K562 (cell line): ENCODE data around the gene ADAR. TPM values are rescaled to one million over a fixed set of nuclear protein-coding genes. Genes with fewer than 3 reads are reported as not detected.

Experiments
- BRD9 ChIP-seq: fragments of 450-650 bp; IDR thresholded peaks from 2 replicates; pipeline ENCODE4 v1.6.1; 2018; ENCODE audit warnings: low read depth; ENCODE audit not compliant: partially characterized antibody
- CHD4 ChIP-seq: fragments of 200-600 bp; sonication (generic); IDR thresholded peaks from 3 replicates; pipeline ENCODE4 v1.6.1; 2012; ENCODE audit warnings: low read depth, mild to moderate bottlenecking, mixed read lengths, low read length, inconsistent platforms; ENCODE audit not compliant: insufficient read depth, insufficient replicate concordance, poor library complexity, severe bottlenecking
- ETV5 ChIP-seq: sonication (generic); formaldehyde crosslinking; IDR thresholded peaks from 2 replicates; pipeline ENCODE4 v1.4.0; 2020; ENCODE audit warnings: low read depth, mild to moderate bottlenecking, missing genetic modification reagents
- JUND ChIP-seq, 2 experiments: IDR thresholded peaks; 2 replicates in 1 of 2; 3 replicates in 1 of 2; pipeline ENCODE4 v1.6.1; 2011; ENCODE audit warnings: borderline replicate concordance in 2 of 2, low read depth in 2 of 2, low read length in 2 of 2, improper control_type of control experiment in 1 of 2, missing biosample characterization in 1 of 2, missing genetic modification characterization in 1 of 2, missing genetic modification reagents in 1 of 2
- NFIC ChIP-seq: fragments of 450-650 bp; IDR thresholded peaks from 2 replicates; pipeline ENCODE4 v1.6.1; 2017; ENCODE audit warnings: mild to moderate bottlenecking, inconsistent platforms
- SREBF2 ChIP-seq: sonication (generic); formaldehyde crosslinking; IDR thresholded peaks from 2 replicates; pipeline ENCODE4 v1.4.0; 2020; ENCODE audit warnings: mild to moderate bottlenecking, missing genetic modification reagents
- YY1 ChIP-seq, 3 experiments: IDR thresholded peaks; 2 replicates each; pipeline ENCODE4 v1.6.1; 2011; ENCODE audit warnings: low read length in 2 of 3, mild to moderate bottlenecking in 2 of 3, moderate library complexity in 2 of 3, borderline replicate concordance in 1 of 3, control low read depth in 1 of 3, low read depth in 1 of 3; ENCODE audit not compliant: insufficient read depth in 3 of 3, insufficient replicate concordance in 2 of 3, control insufficient read depth in 1 of 3, insufficient read length in 1 of 3; ENCODE audit errors: extremely low read depth in 1 of 3
- ZNF224 ChIP-seq: sonication (generic); formaldehyde crosslinking; IDR thresholded peaks from 2 replicates; pipeline ENCODE4 v1.8.0; 2022; ENCODE audit warnings: mild to moderate bottlenecking, missing genetic modification reagents
- polyA plus RNA-seq, 8 experiments: library from polyadenylated mRNA; depleted of rRNA in 4 of 8; stranded (reverse) in 5 of 8; unstranded in 3 of 8; fragments of >200 nt; fragmentation: Nextera tagmentation in 2 of 8; fragmentation: Illumina TruSeq in 1 of 8; extraction: Ambion mirVana in 2 of 8; extraction: Trizol in 1 of 8; gene quantifications; 2 replicates each; pipeline versions ENCODE4 v1.2.1 to v1.2.3, GENCODE V29; 2011 to 2014; ENCODE audit warnings: inconsistent platforms in 1 of 8, missing spikeins in 1 of 8
- total RNA-seq, 7 experiments: library from RNA; depleted of rRNA in 6 of 7; stranded (reverse); fragments of >200 nt in 6 of 7; fragmentation: Illumina TruSeq in 2 of 7; extraction: Trizol in 2 of 7; gene quantifications; 2 replicates each; pipeline versions ENCODE4 v1.2.1 to v1.2.3, GENCODE V29; 2011 to 2021; ENCODE audit warnings: low replicate concordance in 1 of 7
- TF ChIP-seq, protein P1 (sequence below): sonication (generic); formaldehyde crosslinking; IDR thresholded peaks from 2 replicates; pipeline ENCODE4 v1.8.0; 2022; ENCODE audit warnings: mild to moderate bottlenecking, missing genetic modification reagents, borderline replicate concordance
- TF ChIP-seq, protein P2 (sequence below), 2 experiments: fragments of 250-450 bp in 1 of 2; fragments of 450-650 bp in 1 of 2; sonication (Bioruptor Pico) in 1 of 2; IDR thresholded peaks; 2 replicates each; pipeline versions ENCODE4 v1.6.1 to v1.8.0; 2016 to 2021; ENCODE audit warnings: mild to moderate bottlenecking in 2 of 2, moderate library complexity in 2 of 2, missing compliant biosample characterization in 1 of 2, missing genetic modification characterization in 1 of 2
- TF ChIP-seq, protein P3 (sequence below): fragments of 200-800 bp; sonication (Bioruptor generic); IDR thresholded peaks from 2 replicates; pipeline ENCODE4 v1.6.1; 2017; ENCODE audit warnings: missing genetic modification characterization, missing compliant biosample characterization
- TF ChIP-seq, protein P4 (sequence below), 2 experiments: IDR thresholded peaks; 2 replicates each; pipeline ENCODE4 v1.6.1; 2012; ENCODE audit warnings: improper control_type of control experiment in 2 of 2, low read depth in 2 of 2, low read length in 2 of 2, borderline replicate concordance in 1 of 2
- TF ChIP-seq, protein P5 (sequence below): sonication (generic); formaldehyde crosslinking; IDR thresholded peaks from 2 replicates; pipeline ENCODE4 v1.8.0; 2023; ENCODE audit warnings: mild to moderate bottlenecking, missing genetic modification reagents
- TF ChIP-seq, protein P6 (sequence below), 2 experiments: fragments of 450-650 bp; IDR thresholded peaks; 2 replicates each; pipeline ENCODE4 v1.6.1; 2016

ADAR gene
- total and polyA plus RNA-seq, 9 of the 15 experiments (the other 6 are each of a cell fraction or from before 2014, with no cell fraction given), result 30.1 to 123 (median 60.2) TPM

DNA sequence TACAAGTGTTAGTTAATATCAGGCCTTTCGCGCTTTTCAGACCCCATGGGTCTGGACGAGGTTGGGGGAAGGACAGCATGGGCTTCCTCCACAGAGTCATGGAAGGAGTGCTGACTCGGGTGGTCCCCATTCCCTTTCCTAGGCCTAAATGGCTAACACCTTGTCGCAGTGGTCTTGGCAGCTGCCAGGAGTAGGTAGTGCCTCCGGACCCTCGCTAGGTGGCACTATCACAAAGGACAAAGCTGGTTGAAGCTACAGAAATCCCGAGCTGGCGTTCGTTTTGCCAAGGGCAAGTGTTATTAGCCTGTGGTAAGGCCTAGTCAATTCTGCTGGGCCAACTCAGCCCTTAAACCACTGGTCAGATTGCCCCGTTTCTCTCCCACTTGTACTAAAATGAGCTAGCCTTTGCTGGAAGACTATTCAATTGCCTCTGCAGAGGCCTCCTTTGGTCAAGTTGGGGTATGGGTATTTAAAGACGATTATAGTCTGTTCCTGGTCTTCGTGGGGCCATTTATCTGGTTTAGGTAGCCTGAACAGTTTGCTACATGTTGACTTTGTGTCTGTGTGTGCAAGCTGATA is 48.4 kb downstream of the ADAR start (continued):
- TF ChIP-seq, protein P1, sequence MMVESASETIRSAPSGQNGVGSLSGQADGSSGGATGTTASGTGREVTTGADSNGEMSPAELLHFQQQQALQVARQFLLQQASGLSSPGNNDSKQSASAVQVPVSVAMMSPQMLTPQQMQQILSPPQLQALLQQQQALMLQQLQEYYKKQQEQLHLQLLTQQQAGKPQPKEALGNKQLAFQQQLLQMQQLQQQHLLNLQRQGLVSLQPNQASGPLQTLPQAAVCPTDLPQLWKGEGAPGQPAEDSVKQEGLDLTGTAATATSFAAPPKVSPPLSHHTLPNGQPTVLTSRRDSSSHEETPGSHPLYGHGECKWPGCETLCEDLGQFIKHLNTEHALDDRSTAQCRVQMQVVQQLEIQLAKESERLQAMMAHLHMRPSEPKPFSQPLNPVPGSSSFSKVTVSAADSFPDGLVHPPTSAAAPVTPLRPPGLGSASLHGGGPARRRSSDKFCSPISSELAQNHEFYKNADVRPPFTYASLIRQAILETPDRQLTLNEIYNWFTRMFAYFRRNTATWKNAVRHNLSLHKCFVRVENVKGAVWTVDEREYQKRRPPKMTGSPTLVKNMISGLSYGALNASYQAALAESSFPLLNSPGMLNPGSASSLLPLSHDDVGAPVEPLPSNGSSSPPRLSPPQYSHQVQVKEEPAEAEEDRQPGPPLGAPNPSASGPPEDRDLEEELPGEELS (CRISPR knock-in tag), result 0 out of 2 replicates have a peak, but pooled peaks have one; percentile 36
- TF ChIP-seq, protein P2, sequence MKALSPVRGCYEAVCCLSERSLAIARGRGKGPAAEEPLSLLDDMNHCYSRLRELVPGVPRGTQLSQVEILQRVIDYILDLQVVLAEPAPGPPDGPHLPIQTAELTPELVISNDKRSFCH (CRISPR knock-in tag; IDR thresholded peaks at IDR 0.05), result no peak
- TF ChIP-seq, protein P2 (tag; IDR thresholded peaks at IDR 0.05), result 0 out of 2 replicates have a peak, but pooled peaks have one; percentile 2
- TF ChIP-seq, protein P3, sequence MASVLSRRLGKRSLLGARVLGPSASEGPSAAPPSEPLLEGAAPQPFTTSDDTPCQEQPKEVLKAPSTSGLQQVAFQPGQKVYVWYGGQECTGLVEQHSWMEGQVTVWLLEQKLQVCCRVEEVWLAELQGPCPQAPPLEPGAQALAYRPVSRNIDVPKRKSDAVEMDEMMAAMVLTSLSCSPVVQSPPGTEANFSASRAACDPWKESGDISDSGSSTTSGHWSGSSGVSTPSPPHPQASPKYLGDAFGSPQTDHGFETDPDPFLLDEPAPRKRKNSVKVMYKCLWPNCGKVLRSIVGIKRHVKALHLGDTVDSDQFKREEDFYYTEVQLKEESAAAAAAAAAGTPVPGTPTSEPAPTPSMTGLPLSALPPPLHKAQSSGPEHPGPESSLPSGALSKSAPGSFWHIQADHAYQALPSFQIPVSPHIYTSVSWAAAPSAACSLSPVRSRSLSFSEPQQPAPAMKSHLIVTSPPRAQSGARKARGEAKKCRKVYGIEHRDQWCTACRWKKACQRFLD (CRISPR knock-in tag), result peak; percentile 9; the same call in 1 of the 2 replicates
- TF ChIP-seq ZNF224 (peak; percentile 42; the same call in 1 of the 2 replicates), NFIC (peak; percentile 30; the same call in 1 of the 2 replicates), YY1 (IDR thresholded peaks at IDR 0.05; ENCODE audit: borderline replicate concordance in 1 of 3, control insufficient read depth in 1 of 3, extremely low read depth in 1 of 3, insufficient read depth in 3 of 3, insufficient read length in 1 of 3, insufficient replicate concordance in 2 of 3, low read depth in 1 of 3, low read length in 2 of 3) (peak in 1 of 3 experiments; percentile 24), ETV5 (CRISPR knock-in tag) (no peak), CHD4 (peak; percentile 2), SREBF2 (CRISPR knock-in tag) (no peak), JUND (IDR thresholded peaks at IDR 0.05; ENCODE audit: borderline replicate concordance, low read depth, low read length) (peak; percentile 15; the same call in 1 of the 2 replicates), JUND (tag; IDR thresholded peaks at IDR 0.05; ENCODE audit: borderline replicate concordance, low read depth, low read length) (no peak), BRD9 (peak; percentile 26)
- TF ChIP-seq, protein P4, sequence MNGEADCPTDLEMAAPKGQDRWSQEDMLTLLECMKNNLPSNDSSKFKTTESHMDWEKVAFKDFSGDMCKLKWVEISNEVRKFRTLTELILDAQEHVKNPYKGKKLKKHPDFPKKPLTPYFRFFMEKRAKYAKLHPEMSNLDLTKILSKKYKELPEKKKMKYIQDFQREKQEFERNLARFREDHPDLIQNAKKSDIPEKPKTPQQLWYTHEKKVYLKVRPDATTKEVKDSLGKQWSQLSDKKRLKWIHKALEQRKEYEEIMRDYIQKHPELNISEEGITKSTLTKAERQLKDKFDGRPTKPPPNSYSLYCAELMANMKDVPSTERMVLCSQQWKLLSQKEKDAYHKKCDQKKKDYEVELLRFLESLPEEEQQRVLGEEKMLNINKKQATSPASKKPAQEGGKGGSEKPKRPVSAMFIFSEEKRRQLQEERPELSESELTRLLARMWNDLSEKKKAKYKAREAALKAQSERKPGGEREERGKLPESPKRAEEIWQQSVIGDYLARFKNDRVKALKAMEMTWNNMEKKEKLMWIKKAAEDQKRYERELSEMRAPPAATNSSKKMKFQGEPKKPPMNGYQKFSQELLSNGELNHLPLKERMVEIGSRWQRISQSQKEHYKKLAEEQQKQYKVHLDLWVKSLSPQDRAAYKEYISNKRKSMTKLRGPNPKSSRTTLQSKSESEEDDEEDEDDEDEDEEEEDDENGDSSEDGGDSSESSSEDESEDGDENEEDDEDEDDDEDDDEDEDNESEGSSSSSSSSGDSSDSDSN (IDR thresholded peaks at IDR 0.05; ENCODE audit: borderline replicate concordance in 1 of 2, low read depth in 2 of 2, low read length in 2 of 2), result 0 out of 4 replicates have a peak, but pooled peaks of 1 of the 2 experiments have one; percentile 28
- TF ChIP-seq, protein P5, sequence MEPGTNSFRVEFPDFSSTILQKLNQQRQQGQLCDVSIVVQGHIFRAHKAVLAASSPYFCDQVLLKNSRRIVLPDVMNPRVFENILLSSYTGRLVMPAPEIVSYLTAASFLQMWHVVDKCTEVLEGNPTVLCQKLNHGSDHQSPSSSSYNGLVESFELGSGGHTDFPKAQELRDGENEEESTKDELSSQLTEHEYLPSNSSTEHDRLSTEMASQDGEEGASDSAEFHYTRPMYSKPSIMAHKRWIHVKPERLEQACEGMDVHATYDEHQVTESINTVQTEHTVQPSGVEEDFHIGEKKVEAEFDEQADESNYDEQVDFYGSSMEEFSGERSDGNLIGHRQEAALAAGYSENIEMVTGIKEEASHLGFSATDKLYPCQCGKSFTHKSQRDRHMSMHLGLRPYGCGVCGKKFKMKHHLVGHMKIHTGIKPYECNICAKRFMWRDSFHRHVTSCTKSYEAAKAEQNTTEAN (CRISPR knock-in tag), result no peak
- TF ChIP-seq, protein P6, sequence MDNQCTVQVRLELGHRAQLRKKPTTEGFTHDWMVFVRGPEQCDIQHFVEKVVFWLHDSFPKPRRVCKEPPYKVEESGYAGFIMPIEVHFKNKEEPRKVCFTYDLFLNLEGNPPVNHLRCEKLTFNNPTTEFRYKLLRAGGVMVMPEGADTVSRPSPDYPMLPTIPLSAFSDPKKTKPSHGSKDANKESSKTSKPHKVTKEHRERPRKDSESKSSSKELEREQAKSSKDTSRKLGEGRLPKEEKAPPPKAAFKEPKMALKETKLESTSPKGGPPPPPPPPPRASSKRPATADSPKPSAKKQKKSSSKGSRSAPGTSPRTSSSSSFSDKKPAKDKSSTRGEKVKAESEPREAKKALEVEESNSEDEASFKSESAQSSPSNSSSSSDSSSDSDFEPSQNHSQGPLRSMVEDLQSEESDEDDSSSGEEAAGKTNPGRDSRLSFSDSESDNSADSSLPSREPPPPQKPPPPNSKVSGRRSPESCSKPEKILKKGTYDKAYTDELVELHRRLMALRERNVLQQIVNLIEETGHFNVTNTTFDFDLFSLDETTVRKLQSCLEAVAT (IDR thresholded peaks at IDR 0.05), result no peak
